GM19025 (cell line): ENCODE results near the gene GET4.
"Not testable (repeated sequence)": the region's sequence is repeated elsewhere in the genome, so short reads cannot be mapped to it uniquely, and the experiment has no call there.

Experiments used
- ATAC-seq: cut with Tn5 transposase; IDR thresholded peaks from one replicate; pipeline ENCODE4 v1.9.1; 2021; ENCODE audit warnings: mild to moderate bottlenecking, low read depth, moderate library complexity; ENCODE audit not compliant: unreplicated experiment

The GET4 gene

DNA sequence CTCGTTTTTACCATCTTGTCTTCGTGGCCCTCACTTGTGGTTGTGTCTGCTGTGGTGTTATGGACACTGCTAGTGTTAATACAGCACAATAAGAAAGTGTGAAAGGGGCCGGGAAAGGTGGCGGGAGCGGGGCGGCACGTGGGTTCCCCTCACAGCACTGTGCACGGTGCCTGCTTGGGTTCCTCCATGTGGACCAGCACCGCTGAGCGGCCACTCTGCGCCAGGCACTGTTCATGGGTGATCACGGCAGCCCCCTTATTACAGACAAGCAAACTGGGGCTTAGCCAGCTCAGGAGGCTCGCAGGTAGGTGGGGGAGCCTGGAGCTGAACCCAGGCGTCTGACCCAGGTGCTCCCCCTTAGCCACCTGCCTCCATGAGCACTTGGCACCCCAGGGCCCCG lies 31.8 kb upstream of the GET4 start:
- ATAC-seq = no peak

DNA sequence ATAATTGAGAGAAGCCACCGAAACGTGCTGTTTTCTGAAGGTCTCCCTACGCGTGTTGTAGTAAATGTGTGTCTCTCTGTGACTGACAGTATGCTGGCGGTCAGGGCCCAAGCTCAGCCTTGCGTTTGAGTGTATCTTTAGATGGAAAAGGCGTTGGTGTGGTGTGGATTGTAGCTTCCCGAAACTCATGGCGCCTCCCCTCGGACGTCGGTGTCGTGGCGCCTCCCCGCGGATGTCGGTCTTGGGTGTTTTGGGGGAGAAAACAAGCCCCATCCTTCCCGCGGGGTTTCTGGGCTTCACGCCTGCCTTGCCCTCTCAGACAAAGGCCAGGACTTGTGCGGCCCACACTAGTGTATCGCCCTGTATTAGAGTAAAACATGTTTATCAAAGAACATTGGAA lies 31.3 kb upstream of the GET4 start:
- ATAC-seq = no peak

DNA sequence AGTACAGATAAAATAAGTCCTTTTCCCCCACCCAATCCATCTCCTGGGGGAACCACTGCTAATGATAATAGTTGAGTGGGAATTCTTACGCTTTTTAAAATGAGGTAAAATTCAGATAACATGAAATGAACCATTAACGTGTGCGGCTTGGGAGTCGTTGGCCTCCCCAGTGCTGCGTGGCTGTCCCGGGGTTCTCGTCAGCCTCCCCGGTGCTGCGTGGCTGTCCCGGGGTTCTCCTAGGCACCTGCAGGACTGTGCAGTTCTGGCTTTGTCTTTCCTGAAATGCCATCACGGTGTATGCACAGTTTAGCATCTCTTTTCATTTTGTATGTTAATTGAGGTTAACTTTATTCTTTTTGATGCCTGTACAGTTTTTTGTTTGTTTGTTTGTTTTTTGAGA lies 30.6 kb upstream of the GET4 start:
- ATAC-seq = no peak

DNA sequence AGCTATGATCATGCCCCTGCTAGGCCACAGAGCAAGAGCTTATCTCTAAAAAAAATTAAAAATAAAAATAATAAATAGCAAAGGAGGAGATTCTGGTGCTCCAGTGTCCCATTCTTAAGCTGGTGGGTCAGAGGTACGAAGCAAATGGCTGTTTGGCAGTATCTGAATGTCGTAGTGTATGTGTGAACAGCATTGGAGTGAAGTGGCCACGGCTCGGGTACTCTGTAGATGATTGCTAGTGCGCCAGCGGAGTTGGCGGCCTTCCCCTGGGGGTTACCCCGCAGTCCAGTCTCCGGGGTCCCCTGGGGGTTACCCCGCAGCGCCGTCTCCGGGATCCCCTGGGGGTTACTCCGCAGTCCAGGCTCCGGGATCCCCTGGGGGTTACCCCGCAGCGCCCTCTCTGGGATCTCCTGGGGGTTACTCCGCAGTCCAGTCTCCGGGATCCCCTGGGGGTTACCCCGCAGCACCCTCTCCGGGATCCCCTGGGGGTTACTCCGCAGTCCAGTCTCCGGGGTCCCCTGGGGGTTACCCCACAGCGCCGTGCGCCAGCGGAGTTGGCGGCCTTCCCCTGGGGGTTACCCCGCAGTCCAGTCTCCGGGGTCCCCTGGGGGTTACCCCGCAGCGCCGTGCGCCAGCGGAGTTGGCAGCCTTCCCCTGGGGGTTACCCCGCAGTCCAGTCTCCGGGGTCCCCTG lies 29.2 kb upstream of the GET4 start:
- ATAC-seq = not testable (repeated sequence)

DNA sequence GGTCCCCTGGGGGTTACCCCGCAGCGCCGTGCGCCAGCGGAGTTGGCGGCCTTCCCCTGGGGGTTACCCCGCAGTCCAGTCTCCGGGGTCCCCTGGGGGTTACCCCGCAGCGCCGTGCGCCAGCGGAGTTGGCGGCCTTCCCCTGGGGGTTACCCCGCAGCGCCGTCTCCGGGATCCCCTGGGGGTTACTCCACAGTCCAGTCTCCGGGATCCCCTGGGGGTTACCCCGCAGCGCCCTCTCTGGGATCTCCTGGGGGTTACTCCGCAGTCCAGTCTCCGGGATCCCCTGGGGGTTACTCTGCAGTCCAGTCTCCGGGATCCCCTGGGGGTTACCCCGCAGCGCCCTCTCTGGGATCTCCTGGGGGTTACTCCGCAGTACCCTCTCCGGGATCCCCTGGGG lies 28.6 kb upstream of the GET4 start:
- not testable (repeated sequence) for ATAC-seq

DNA sequence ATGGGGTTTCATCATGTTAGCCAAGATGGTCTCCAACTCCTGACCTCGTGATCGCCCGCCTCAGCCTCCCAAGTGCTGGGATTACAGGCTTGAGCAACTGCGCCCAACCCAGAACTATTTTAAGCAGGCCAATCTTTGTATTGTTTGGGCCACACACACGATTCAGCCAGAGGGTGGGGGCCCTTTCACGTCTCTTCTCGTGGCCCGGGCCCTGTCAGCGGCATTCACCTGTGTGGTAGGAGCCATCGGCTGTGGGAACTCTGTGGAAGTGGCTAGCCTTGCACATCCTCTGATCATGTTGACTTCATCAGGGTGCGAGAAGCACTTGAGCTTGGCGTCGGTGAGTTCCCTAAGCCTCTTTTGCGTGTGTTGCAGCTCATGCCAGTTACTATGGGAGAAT lies 27.2 kb upstream of the GET4 start:
- no peak for ATAC-seq

DNA sequence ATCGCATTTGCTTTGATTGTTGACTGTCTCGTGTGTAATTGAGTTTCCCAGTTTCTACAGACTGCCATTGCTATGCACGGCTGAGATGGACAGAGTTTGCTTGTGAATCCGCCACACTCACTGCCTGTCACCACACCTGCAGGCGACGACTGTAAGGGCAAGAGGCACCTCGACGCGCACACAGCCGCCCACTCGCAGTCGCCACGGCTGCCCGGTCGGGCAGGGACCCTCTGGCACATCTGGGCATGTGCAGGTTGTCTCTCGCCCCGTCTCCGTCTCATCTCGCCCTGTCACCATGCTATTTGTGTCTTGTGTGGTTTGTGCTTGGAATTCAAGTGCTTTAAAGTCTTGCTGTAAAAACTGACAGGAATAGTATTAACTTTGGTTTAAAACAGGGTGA lies 26.6 kb upstream of the GET4 start:
- ATAC-seq = no peak

DNA sequence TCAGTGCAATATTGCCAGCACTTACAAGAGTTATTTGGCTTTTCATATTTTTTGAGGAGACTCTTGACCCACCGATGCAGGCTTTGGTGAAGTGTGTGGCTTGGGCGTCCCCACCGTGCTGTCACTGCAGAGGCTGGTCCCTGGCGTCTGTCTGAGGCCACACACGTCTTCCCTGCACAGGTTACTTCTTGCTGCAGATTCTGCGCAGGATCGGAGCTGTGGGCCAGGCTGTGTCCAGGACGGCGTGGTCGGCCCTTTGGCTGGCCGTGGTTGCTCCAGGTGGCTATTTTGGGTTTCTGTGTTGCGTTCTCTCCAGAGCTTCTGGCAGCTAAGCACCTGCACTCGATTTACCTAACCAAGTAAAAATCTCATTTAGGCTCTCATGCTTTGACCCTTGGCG lies 25.1 kb upstream of the GET4 start:
- no peak for ATAC-seq

DNA sequence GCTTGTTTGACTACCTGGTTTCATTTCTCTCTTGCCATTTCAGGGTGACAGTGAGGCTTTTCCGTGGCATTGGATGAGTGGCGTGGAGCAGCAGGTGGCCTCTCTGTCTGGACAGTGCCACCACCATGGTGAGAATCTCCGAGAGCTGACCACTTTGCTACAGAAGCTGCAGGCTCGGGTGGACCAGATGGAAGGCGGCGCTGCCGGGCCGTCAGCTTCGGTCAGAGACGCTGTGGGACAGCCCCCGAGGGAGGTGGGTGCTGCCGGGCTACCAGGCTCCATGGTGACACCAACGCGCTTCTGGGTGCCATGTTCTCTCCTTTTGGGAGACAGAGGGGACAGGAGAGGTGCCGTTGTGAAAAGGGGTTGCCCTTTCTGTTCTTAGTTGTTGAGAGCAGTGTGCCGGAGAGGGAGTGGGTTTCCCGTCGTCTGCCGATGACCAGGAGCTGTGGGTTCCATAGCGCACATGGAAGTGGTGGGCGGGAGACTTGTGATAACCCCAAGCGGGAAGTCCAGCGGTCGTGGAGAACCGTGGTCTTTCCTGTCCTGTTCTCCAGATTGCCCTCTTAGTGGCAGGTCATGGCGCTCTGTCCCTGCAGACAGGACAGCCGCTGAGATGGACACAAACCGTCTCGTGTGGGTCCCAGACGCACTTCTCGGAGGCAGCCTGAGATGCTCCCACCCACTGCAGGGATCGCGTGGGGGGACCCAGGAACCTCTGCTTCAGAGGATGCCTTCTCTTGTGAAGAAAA lies 22.8 kb upstream of the GET4 start:
- ATAC-seq = no peak

DNA sequence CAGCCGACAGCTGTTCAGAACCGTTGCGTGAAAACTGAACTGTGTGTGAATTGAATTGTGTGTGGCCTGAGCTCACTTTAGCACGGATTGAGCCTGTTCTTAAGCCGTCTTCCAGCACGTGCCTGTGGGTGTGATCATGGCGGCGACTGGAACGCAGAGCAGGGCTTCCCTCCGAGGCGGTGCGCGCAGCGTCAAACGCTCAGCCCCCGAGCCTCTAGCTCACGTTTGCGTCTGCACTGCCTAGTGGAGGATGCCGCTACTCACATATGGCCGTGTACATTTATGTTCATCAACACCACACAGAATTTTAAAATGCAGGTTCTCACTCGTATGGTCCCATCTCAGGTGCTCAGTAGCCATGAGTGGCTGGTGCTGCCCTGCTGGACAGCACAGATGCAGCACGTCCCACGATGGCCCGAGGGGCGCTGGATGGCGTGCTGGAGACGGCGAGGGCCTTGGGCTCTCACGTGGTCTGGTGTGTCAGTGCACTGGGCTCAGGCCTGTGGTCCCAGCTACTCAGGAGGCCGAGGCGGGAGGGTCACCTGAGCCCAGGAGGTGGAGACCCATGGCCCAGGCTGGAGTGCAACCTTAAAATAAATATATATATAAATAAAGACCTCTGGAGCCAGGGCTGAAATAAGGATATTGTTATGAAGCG lies 22.1 kb upstream of the GET4 start:
- no peak for ATAC-seq

DNA sequence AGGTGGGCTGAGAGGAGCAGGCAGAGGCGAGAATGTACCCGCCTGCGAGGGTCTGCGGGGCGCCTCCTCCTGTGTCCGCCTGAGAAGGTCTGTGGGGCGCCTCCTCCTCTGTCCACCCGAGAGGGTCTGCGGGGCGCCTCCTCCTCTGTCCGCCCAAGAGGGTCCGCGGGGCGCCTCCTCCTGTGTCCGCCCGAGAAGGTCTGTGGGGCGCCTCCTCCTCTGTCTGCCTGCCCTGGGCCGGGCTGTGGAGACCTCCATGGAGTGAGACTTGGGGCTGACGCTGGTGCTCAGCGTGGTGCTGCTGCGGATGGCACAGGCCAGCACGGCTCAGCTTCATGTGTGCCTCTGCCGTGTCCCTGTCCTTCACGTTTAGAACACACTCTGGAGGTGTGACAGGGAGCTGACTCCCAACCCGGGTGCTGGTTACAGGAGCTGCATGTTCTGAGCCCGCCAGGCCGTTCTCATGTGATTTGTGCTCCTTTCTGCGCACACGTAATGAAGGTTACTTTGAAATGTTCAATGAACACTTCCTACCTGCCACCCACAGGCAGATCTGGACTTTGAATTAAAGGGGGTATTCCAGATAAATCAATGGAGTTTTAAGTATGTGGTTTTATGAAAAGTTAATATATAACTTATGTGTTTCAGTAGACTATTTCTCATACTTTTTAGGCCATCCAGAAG lies 20.5 kb upstream of the GET4 start:
- no peak for ATAC-seq

DNA sequence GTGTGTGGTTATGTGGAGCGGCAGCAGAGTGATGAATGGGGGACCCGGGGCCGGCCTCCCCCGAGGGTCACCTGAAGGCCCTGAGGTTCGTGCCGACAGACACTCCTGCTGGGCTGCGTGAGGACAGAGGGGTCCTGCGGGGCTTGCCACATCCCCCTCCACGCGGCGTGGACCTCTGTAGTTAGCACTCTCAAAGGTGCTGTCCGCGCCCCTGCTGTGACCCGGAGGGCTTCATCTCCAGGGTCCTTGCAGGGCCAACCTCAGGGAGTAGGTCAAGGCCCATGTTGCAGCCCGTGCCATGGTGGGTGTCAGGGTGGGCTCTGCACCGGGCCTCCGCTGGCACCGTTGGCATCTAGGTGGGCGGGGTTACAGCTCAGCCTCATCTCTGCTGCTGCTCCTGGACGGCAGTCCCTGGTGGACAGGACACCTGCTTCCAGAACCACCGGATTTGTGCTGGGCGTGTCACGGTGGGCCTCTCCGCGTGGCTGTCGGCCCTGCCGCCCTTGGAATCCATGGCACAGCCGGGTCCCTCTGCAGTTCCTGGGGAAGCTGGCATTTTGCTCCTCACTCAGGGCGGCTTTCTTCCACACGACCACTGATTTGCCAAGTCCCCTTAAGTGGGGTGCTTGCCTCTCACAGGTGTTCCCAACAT lies 19.8 kb upstream of the GET4 start:
- no peak for ATAC-seq

DNA sequence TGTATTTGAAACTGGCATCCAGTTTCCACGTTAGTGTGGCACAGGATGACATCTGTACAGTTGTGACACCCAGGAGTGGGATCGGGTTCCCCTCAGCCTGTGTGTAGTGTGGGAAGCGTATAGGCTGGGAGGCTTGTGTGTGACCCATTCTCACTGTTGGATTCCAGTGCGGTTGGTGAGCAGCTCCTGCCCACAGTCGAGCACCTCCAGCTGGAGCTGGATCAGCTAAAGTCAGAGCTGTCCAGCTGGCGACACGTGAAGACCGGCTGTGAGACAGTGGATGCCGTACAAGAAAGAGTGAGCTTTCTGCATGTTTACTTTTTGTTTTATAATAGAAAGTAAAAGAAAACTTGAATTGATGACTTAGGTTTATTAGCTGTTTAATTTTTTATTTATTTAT lies 18.7 kb upstream of the GET4 start:
- ATAC-seq = no peak

DNA sequence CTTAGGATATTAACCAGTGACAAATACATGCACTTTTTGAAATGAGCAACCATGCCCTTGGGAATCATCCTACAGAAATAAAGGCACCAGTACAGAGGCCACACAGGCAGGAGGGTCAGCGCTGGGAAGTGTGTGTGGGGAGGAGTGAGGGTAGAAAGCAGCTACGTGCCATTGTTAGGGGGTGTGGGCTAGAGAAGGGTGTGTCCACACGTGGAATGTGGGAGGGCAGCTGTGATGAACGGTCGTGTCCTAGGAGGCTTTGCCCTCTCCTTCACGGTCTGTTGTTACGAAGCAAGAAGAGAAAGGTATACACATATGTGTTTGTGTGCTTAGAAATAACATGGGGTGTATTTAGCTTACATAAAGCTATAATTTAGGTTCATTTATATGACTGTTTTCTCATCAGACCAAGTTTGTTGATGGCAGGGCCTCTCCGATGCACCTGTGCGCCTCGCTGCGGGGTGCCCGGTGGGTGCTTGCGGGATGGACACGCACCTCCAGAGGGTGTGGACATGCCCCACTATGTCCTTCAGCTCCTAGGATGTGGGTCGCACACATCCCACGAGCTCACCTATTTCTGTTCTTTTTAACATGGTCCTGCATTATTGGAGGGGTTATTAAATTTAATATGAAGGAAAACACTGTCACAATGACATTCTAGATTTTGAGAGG lies 16.9 kb upstream of the GET4 start:
- no peak for ATAC-seq

DNA sequence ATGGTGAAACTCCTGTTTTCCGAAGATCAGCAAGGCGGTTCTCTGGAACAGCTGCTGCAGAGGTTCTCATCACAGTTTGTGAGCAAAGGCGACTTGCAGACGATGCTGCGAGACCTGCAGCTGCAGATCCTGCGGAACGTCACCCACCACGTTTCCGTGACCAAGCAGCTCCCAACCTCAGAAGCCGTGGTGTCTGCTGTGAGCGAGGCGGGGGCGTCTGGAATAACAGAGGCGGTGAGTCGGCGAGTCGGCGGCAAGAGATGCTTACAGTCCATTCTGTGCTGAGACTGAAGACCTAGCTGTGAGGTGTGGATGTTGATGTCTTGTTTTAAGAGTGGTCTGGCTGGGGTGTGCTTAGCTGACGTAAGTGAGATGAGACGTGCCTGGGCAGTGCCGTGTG lies 16.2 kb upstream of the GET4 start:
- ATAC-seq = no peak

DNA sequence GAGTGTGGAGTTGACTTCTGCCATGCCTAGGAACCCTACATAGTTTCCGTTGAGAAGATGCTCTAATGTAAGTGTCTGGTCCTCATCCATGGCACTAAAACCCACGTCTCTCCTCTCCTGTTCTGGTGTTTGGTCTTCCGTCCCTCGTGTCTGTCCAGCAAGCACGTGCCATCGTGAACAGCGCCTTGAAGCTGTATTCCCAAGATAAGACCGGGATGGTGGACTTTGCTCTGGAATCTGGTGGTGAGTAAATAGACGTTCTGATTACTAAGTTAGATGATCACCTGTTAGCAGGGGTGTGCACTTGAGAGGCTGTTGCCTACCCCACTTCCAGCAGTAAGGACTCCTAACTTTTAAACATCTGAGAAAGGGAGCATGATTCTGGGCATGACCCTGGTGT lies 15.1 kb upstream of the GET4 start:
- no peak for ATAC-seq

DNA sequence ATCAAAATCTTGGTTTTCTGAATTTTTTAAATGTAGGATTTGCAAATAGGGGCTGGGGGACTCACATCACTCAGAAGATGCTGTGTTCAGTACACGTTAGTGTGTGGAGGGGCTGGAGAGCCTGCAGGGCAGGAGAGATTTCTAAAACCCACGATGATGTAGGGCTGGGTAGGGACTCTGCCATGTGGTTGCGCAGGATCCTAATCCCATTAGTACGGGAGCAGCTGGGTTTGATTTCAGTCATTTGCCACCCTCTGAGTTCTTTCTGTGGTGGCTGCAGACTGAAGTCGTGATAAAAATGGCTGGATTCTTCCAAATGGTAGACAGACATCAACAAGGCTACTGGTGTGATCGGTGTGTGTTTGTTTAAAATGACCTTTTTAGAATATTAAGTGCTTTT lies 14.2 kb upstream of the GET4 start:
- ATAC-seq = no peak

DNA sequence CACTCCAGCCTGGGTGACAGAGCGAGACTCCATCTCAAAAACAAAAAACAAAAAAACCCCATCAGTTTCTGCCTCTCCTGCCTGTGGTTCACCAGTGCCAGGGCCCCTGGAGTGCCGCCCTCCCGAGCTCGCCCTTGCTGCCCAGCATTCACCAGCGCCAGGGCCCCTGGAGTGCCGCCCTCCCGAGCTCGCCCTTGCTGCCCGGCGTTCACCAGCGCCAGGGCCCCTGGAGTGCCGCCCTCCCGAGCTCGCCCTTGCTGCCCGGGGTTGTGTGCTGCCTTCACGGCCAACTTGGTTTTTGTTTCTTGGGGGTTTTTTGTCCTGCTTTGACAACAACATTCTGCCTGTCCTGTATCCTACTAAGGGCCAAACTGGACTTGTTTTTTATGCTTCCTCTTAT lies 13.2 kb upstream of the GET4 start:
- no peak for ATAC-seq

DNA sequence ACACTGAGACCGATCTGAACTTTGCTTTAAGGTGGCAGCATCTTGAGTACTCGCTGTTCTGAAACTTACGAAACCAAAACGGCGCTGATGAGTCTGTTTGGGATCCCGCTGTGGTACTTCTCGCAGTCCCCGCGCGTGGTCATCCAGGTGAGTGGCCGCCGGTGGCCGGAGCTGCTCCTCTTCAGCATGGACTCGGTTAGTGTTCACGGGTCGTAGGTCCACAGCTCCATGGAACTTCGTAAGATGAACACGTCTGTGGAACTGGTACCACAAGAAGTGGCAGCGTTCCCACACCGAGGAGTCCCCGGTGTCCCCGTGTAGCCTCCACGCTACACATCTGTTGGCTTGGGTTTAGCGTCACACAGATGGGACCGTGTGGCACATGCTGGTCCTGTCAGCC lies 10.4 kb upstream of the GET4 start:
- no peak for ATAC-seq

DNA sequence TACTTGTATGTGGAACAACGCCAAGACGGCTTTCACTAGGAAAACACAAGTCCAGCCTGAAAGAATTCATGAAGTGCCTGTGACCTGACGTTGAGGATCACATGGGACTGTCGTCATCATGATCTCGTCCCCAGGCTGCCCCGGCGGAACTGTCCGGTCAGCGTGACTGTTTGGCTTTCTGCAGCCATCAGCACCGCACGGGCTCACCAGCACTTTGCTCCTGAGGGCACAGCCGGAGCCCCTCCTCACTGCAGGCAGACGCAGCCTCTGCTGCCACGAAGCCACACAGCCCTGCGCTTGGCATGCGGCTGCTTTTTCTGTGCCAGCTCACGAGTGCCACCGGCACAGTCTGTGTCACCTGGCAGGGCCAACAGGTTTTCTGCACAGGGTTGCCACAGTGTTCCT lies 9.4 kb upstream of the GET4 start:
- ATAC-seq = no peak
